Activated CD4-positive, alpha-beta T cell treated with anti-CD3 and anti-CD28 coated beads, Interleukin-2, Interleukin-6, amounts not matched to agents 100 ng/mL and 50 ng/mL, durations not matched to agents 16 hours and 8 hours (primary cell): Measurements from ENCODE around the gene HECTD4.
"Not testable (repeated sequence)": the region's sequence is repeated elsewhere in the genome, so short reads cannot be mapped to it uniquely, and the experiment has no call there.

Experiments
- DNase-seq: peaks from one replicate; pipeline ENCODE4 v3.0.0-alpha.2; 2020

The HECTD4 gene

DNA sequence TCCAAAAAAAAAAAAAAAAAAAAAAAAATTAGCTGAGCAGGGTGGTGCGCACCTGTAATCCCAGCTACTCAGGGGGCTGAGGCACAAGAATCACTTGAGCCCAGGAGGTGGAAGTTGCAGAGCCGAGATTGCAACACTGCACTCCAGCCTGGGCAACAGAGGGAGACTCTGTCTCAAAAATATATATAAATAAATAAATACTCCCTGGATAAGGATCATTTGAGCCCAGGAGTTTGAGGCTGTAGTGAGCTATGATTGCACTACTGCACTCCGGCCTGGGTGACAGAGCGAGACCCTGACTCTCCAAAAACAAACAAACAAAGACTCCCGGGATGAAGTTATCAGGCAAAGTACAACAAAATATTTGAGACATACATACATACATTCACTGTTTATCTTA, 270.3 kb downstream of the HECTD4 start:
- no peak for DNase-seq

DNA sequence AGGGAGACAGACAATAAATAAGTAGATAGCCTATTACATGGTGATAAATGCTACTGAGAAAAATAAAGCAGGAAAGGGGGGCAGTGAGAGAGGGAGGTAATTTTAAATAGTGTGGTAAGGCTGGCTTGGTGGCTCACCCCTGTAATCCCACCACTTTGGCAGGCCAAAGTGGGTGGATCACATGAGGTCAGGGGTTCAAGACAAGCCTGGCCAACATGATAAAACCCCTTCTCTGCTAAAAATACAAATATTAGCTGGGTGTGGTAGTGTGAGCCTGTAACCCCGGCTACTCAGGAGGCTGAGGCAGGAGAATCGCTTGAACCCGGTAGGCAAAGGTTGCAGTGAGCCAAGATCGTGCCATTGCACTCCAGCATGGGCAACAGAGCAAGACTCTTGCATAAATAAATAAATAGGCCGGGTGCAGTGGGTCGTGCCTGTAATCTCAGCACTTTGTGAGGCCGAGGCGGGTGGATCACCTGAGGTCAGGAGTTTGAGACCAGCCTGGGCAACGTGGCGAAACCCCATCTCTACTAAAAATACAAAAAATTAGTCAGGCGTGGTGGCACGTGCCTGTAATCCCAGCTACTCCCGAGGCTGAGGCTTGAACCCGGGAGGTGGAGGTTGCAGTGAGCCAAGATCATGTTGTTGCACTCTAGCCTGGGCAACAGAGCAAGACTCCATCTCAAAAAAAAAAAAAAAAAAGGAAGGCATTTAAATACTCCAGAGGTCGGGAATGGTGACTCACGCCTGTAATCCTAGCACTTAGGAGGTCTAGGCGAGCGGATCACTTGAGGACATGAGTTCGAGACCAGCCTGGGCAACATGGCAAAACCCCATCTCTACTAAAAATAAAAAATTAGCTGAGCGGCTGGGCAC, 271.2 kb downstream of the HECTD4 start:
- DNase-seq, result not testable (repeated sequence)
